ENCODE results near the gene GLA.

- TF ChIP-seq, protein P1, sequence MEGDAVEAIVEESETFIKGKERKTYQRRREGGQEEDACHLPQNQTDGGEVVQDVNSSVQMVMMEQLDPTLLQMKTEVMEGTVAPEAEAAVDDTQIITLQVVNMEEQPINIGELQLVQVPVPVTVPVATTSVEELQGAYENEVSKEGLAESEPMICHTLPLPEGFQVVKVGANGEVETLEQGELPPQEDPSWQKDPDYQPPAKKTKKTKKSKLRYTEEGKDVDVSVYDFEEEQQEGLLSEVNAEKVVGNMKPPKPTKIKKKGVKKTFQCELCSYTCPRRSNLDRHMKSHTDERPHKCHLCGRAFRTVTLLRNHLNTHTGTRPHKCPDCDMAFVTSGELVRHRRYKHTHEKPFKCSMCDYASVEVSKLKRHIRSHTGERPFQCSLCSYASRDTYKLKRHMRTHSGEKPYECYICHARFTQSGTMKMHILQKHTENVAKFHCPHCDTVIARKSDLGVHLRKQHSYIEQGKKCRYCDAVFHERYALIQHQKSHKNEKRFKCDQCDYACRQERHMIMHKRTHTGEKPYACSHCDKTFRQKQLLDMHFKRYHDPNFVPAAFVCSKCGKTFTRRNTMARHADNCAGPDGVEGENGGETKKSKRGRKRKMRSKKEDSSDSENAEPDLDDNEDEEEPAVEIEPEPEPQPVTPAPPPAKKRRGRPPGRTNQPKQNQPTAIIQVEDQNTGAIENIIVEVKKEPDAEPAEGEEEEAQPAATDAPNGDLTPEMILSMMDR (IDR thresholded peaks at IDR 0.05): no peak
- no peak for TF ChIP-seq POLR2A (IDR thresholded peaks at IDR 0.05)
Measured at GRCh38 chrX:101349193-101349562, 58.5 kb downstream of the GLA start.
